Medulla oblongata (tissue), 1 donor: ENCODE data around the gene LRRC30.
"Not testable (repeated sequence)": the region's sequence is repeated elsewhere in the genome, so short reads cannot be mapped to it uniquely, and the experiment has no call there.

ENCODE experiments used
- DNase-seq: peaks from one replicate; pipeline ENCODE4 v3.0.0-alpha.2; 2015; ENCODE audit errors: extremely low spot score

The LRRC30 gene

GRCh38 chr18:7230626-7231349 is at the start of gene LRRC30:
Gene LRRC30 (plus strand): TSS chr18:7231089. CDS start chr18:7231139, 50 bp downstream.
- DNase-seq: no peak

DNA sequence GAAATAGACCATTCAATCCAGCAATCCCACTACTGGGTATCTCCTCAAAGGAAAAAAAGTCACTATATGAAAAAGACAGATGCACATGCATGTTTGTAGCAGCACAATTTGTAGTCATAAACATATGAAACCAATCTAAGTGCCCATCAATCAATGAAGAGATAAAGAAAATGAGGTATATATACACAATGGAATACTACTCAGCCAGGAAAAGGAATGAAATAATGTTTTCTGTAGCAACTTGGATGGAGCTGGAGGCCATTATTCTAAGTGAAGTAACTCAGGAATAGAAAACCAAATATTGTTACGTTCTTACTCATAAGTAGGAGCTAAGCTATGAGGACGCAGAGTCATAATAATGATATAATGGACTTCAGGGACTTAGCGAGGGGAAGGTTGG is 45.2 kb upstream of the LRRC30 start:
- DNase-seq: no peak

GRCh38 chr18:7190547-7191156 is 40.2 kb upstream of the LRRC30 start:
- DNase-seq: no peak

DNA sequence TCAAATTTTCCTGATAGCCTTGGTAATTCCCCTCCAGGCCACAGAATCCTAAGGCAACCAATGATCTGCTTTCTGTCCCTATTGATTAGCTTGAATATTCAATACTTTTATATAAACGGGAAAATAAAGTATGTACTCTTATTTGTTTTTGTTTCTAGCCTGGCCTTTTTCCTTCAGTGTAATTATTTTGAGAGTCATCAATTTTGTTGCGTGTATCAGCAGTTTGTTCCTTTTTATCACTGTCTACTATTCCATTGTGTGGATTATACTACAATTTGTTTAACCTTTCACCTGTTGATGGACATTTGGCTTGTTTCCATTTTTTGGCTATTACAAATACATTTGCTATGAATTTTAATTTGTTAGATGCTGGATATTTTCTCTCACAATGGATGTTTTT is 39.2 kb upstream of the LRRC30 start:
- no peak for DNase-seq

GRCh38 chr18:7195266-7195665 is 35.6 kb upstream of the LRRC30 start:
- no peak for DNase-seq

- no peak for DNase-seq
Measured at GRCh38 chr18:7196421-7196820, 34.5 kb upstream of the LRRC30 start.

DNA sequence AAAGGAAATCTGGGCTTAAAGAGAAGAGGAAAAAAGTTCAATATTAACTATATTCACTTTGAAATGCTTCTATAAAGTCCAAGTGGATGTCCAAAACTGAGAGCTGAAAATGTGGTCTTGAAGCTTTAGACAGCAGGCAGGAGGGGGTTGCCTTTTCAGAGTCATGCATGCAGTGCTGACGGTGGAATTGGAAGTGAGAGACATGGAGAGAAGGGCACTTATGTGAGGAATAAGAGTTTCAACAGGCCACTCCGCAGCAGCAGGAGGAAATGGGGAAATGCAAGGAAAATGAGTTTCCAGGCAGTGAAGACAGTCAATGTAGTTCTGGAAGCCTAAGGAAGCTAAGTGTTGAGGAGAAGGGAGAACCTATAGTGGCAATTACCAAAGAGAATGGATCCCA is 33.0 kb upstream of the LRRC30 start:
- DNase-seq: no peak

DNA sequence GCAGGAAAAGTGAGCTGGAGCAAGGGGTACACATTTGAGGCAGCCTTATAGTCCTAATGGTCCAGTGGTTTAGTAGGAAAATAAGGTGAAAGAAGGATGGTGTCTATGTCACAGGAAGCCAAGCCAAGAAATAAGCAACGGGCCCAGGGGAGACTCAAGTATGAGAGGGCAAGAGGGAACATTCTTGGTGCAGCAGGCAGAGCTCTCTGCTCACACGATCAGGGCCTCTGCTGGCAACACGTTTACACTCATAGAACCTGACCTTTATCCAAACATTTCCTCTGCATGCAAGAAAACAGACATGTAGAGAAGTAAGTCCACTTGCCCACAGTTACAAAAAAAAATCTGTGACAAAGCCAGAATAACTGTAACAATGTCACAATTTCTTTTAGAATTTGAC is 32.6 kb upstream of the LRRC30 start:
- no peak for DNase-seq

DNA sequence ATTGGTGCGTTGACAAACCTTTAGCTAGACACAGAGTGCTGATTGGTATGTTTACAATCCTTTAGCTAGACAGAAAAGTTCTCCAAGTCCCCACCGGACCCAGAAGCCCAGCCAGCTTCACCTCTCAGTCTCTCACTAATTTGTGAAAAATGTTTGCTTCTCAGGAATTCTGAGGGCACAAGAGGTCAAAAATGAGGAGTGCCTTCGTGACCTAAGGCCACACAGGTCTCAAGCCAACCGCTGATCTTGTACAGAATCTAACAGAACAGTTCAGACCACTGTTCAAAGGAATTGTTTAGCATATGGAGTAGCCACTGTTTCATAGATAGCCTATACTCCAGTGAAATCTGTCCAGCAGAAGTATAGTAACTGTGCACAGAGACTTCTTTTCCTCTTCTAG is 29.8 kb upstream of the LRRC30 start:
- no peak for DNase-seq

DNA sequence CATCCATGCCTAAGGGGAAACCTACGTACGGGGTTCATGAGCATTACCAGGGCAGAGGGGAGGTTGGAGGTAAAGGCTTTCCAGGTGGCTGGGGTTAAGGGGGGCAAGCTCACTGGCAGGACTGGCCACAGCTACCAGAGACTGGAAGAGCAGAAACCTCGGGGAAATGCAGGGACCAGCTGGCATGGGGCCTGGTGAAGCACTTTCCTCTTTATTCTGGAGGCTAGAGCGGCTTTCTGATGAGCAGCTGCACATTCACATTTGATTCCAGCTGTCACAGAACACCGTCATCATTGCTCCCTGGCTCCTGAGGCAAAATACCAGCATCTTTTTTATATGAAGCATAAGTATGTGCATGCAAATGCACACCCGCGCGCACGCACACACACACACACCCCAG is 28.7 kb upstream of the LRRC30 start:
- no peak for DNase-seq

DNA sequence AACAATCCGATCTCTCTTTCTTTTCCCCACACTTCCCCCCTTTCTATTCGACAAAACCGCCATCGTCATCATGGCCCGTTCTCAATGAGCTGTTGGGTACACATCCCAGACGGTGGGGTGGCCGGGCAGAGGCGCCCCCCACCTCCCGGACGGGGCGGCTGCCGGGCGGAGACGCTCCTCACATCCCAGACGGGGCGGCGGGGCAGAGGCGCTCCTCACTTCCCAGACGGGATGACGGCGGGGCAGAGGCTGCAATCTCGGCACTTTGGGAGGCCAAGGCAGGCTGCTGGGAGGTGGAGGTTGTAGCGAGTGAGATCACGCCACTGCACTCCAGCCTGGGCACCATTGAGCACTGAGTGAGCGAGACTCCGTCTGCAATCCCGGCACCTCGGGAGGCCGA is 27.3 kb upstream of the LRRC30 start:
- DNase-seq: not testable (repeated sequence)

- no peak for DNase-seq
Measured at GRCh38 chr18:7205346-7205745, 25.5 kb upstream of the LRRC30 start.

DNA sequence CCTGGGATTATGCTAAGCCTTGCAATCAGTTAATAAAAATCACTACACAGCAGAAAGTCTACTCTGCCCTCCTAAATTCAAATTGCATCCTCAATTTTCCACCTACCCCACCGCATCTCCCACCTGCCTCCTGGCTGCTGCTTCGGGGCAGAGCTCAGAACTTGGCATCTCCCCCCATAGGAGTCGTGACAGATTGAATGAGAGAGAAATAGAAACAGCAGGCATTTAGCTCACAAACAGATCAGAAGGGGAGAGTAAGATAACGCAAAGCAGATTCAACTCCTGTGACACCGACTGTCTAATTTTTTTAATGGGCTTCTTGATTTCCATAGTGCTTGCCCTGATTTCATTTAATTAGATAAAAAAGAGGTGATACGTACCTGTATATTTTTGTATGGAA is 24.7 kb upstream of the LRRC30 start:
- no peak for DNase-seq

- DNase-seq: peak; percentile 15
Measured at GRCh38 chr18:7207366-7207915, 23.4 kb upstream of the LRRC30 start.

GRCh38 chr18:7221424-7222155 is 9.3 kb upstream of the LRRC30 start:
- DNase-seq: no peak

GRCh38 chr18:7224198-7224597 is 6.7 kb upstream of the LRRC30 start:
- no peak for DNase-seq

DNA sequence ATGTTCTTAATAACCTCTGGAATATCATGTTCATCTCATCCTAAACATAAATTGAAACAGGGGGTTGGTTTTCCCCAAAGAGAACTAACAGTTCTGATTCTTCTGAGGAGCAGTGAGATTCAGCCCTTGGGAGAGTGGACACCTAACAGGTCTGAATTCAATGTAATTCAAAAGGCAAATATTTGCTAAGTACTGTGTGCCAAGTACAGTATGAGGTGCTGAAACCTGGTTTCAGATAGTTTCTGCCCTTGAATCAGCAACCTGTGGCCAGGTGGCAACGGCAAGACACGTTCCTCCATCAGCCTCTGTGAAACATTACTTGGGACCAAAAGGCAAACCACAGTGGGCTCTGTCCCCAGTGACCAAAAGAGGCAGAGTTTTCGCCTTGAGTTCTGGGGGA is 1.3 kb downstream of the LRRC30 start:
- DNase-seq: no peak

GRCh38 chr18:7233134-7233810 is 2.4 kb downstream of the LRRC30 start:
- no peak for DNase-seq

DNA sequence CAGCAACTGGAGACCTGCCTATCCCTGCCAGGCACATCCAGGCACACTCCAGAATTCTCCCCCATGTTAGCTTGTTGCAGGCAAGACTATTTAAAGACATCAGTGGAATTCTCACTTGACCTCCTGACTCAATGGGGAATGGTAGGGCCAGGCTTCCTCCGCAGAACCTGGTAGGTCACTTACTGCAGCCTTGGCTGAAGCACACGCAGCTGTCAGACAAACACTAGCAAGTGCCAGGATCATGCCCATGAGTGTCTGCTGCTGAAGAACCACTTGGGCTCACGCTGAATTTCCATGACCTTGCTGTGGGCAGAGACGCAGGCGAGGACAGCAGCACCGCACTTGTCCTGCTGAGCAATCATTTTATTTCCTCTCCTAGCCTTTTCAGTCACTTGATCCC is 3.2 kb downstream of the LRRC30 start:
- DNase-seq: no peak

- DNase-seq: no peak
Measured at GRCh38 chr18:7234956-7235355, 4.1 kb downstream of the LRRC30 start.

DNA sequence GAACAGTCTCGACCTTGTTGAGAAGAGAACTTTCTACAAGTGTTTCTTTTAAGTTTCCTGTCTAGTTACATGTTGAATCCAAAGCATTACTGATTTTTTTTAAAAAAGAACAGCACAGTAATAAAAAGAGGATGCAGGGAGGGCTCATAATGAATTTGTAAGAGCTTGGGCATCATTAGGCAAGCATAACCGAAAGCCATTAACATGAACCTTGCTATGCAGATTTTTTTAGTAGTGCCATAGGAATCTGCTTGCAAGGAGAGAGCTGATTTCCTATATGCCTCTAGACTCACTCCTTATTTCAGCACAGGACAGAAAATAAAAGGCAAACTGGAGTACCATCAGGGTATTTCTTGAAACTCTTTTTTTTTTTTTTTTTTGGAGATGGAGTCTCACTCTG is 5.2 kb downstream of the LRRC30 start:
- no peak for DNase-seq

DNA sequence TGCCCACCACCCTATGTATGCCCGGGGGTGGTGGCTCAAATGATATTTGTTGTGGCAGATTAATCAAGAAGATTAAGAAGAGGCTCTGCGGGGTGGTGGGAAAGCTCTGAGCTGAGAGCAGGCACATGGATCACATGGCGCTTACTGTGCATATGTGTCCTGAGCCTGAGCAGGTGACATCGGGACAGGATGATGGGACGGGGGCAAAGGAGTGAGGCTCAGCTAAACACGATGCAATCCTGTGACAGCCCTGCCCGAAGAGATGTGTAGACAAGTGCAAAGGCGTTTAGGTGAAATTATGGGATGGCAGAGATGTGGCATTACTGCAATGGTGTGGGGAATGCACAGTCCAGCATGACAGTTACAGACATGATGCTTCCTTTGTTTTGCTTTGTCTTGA is 6.0 kb downstream of the LRRC30 start:
- DNase-seq: no peak
